Erythroblast (primary cell): ENCODE measurements around the gene FANK1.

ENCODE experiments used
- GATA1 ChIP-seq: IDR thresholded peaks from 2 replicates; pipeline ENCODE4 v1.6.1; 2011; ENCODE audit warnings: low read depth, mild to moderate bottlenecking, control low read depth, low read length, moderate library complexity
- POLR2A ChIP-seq: IDR thresholded peaks from 2 replicates; pipeline ENCODE4 v1.6.1; 2011; ENCODE audit warnings: mild to moderate bottlenecking, low read length

GRCh38 chr10:125857185-125857760 is 39.1 kb upstream of the FANK1 start:
- TF ChIP-seq POLR2A (no peak), GATA1 (no peak)
